ENCODE measurements around the gene THAP12. TPM values are rescaled to one million over a fixed set of nuclear protein-coding genes. Genes with fewer than 3 reads are reported as not detected.

Gene THAP12
- total and polyA plus RNA-seq, 2 of the 13 experiments (the other 11 are each of a cell fraction or from before 2014, with no cell fraction given): 18.8 to 51.3 TPM

GRCh38 chr11:76394411-76394810, 13.5 kb upstream of the THAP12 start:
- FAIRE-seq (no peak), ATAC-seq (no peak), DNase-seq (ENCODE audit: low spot score) (no peak)
- POLR2A ChIA-PET: no interaction called here
- H3K9me3 ChIP-seq (ENCODE audit: low read length): no peaks in the 10 kb centered on the region
- no peak overlapping the region for H2AFZ ChIP-seq (ENCODE audit: low read length)
- CTCF ChIA-PET (ENCODE audit: low intra/inter-chr PET ratio, low total read pairs): no interaction called here
- no peaks in the 10 kb centered on the region for H3K36me3 ChIP-seq (replicated peaks in 1 of 2; ENCODE audit: control insufficient read depth in 1 of 2, insufficient read depth in 2 of 2, low read length in 2 of 2)
- BruUV-seq (replicated peaks): no TSS peak
- in situ Hi-C loops (cut with HindIII; ENCODE audit: extremely low pct_ligation_motif_present, low pct_unique_long_range_greater_than_20kb) (no loop called here), intact Hi-C loops (cut with micrococcal nuclease; ENCODE audit: unreplicated experiment) (no loop called here)
- no peaks in the 10 kb centered on the region for H3K27me3 ChIP-seq (ENCODE audit: control insufficient read depth in 1 of 2, insufficient read depth in 2 of 2, low read length in 2 of 2)
- TF ChIP-seq IKZF5 (CRISPR knock-in tag; IDR thresholded peaks at IDR 0.05): no peak
- no peak for TF ChIP-seq ETV6 (CRISPR knock-in tag; conservative IDR thresholded peaks at IDR 0.05)
- TF ChIP-seq ZNF362 (CRISPR knock-in tag; IDR thresholded peaks at IDR 0.05; ENCODE audit: borderline replicate concordance): no peak
- TF ChIP-seq RNF219 (CRISPR knock-in tag; IDR thresholded peaks at IDR 0.05): no peak
- TF ChIP-seq SNRNP70 (IDR thresholded peaks at IDR 0.05; ENCODE audit: low read depth, low read length): no peak
- TF ChIP-seq TEAD2 (CRISPR knock-in tag; IDR thresholded peaks at IDR 0.05): no peak
- no peak for TF ChIP-seq CENPX (CRISPR knock-in tag; IDR thresholded peaks at IDR 0.05)
- no peaks in the 10 kb centered on the region for H3K79me2 ChIP-seq (ENCODE audit: insufficient read depth, low read length)
- peaks cover 20% of the 10 kb centered on the region for H3K4me1 ChIP-seq (ENCODE audit: insufficient read depth, low read length)
- H4K20me1 ChIP-seq (ENCODE audit: insufficient read depth, low read length): no peaks in the 10 kb centered on the region
- no peak overlapping the region for H3K4me2 ChIP-seq (ENCODE audit: low read depth, low read length)
- no peak overlapping the region for H3K27ac ChIP-seq (ENCODE audit: extremely low read length, insufficient read depth, low read length)
- no peak overlapping the region for H3K9ac ChIP-seq (ENCODE audit: insufficient read depth, low read depth, low read length)
- H3K4me3 ChIP-seq (replicated peaks in 1 of 3; ENCODE audit: insufficient read depth in 1 of 3, low read depth in 2 of 3, low read length in 3 of 3): no peak overlapping the region

Data from HepG2 (cell line).